NCI-H345 treated with DMSO at 0.1 percent for 48 hours (cell line): Measurements from ENCODE around the gene DPP10.

Experiments used
- DNase-seq: peaks from one replicate; lab custom pipeline; 2025; ENCODE audit not compliant: unreplicated experiment; lab: John Stamatoyannopoulos, UW

The DPP10 gene

DNA sequence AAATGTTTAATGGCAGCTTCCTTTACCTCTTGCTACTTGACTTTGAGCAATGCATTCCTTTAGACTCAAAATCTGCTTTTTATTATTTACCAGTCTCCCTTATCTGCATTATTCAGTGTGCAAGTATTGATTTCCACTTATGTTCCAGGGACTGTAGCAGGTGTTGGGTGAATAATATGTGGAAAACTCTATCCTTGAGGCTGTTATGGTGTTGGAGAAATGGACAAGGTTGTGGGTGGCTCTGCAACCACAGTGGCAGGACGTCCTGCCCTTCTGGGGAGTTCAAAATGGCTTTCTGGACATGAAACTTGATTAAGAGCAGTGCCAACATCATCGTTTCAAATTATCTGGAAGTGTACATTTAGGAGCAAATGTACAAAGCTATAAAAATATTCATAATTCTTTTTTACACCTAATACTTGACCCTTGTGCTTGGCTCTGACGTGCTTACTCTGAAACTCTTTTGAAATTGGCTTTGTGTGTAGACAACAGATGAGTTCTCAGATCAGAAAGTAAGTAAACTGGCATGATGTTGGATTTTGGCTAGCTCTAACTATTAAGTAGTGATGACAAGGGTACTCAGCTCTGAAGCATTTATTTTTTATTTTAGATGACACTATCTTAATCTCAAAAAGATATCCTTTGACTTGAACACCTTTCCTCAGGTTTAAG lies 766.2 kb downstream of the DPP10 start:
- DNase-seq: no peak

DNA sequence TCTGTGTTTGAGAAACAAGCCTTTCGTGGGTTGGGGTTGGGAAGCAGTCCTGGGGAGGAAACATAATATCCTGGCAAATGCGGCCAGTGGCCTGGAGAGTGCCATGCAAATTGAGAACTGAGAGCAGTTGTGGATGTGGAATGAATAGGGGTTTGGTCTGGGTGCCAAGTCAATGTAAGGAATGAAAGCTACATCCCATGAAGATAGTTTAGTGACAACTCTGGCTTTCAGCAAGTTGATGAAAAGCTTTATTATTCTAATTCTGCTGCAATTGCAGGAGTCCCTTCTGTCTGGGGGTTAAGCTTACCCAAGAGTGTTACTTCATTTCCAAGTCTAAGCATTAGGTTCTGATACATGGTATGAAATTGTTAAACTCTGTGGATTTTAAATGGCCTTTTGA lies 771.6 kb downstream of the DPP10 start:
- no peak for DNase-seq

DNA sequence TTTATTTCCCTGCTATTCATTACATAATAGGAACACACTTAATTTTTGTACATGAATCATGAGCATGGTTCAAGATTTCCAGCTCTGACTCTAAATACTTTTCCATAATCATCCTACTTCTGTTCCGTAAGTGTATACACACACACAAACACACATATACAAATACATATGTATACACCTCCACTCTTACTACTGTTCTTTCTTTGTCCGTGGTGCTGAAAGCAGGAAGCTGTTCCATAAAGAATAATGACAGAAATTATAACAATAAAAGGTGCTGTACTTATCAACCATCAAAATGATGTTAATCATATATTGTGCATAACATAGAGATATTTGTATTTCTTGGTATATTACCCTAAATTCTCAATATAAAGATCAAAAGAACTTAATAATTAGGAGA lies 776.9 kb downstream of the DPP10 start:
- DNase-seq: no peak

DNA sequence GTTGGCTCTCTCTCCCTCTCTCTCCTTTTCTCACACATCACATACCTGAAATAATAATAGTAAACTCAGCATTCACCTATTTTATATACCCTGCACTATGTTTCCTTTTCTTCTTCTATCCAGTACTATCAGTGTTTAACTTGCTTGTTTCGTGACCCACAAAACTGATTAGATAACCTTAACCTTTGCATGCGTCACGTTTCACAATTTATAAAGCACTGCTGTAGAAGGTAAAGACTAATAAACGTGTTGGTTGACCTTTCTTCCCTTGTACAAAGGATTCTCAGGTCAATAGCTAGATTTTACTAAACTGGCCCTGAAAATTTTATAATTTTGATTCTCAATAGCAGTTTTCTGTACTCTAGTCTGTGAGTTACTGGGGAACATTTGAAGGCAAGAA lies 791.7 kb downstream of the DPP10 start:
- no peak for DNase-seq

DNA sequence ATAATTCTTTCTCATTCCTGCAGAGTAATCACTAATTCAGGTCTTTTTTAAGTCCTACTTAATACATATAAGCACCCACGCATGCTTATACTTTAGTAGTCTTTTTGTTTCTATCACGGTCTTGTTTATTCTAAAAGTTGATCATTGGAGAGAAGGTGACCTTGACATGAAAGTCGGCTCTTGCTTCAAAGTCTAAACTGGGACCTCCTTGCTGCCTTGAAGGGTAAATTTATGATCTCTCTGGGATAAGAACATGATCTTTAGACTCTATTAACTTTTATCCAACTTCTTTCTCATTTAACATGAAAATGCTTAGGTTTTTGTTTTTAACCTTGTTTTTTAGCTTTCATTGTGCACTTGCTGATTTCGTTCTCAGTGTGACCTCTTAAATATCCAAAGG lies 792.3 kb downstream of the DPP10 start:
- DNase-seq: no peak

DNA sequence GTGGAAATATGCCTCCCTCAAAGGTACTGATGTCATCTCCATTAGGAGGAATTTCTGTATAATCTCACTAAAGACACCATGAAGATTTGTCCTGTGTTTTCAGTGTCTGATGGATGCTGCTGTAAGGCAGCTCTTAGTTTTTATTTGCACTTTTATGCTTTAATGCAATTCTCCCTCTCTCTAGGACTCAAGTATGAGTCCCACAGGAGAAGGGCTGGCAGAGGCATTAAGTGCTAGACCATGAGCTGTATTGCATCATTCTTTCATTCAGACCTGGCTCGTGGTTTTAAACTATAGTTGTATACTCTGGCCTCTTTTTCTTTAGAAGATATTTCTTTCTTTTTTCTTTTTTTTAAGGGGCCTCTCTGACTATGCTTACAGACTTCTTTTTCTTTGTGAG lies 805.6 kb downstream of the DPP10 start:
- DNase-seq: no peak

DNA sequence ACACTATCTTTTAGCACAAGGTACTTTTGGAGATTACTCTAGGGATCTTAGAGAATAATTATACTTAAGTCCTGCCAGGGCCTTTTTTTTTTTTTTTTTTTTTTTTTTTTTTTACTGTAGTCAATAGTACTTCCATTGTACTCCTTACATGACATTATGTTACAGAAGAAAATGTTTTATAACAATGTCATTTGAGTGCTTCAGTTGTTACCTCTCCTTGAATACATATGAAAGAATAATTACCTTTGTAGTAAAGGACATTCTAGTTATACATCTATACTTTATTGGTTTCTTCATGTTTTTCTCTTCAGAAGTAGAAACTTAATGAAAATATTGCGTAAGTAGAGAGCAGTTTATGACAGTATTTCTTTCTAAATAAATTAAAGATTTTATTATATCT lies 834.9 kb downstream of the DPP10 start:
- no peak for DNase-seq

DNA sequence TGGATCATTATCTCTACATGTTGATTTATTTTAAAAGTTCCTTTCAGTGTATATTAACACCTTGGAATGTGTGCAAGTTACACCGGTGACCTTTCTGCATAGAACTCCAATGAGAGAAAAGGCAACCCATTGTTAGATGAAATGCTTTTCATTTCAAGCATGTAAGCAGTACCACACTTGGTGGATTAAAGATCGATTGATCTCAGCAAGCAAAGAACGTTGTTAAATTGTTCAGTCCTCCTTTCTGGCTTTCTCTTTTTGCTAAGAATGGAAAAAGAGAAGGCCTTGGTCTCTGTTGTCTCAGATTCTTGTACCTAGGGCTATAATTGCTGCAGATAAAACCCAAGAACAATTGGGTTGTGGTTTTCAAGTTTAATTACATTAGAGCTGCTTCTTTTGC lies 843.0 kb downstream of the DPP10 start:
- DNase-seq: no peak

DNA sequence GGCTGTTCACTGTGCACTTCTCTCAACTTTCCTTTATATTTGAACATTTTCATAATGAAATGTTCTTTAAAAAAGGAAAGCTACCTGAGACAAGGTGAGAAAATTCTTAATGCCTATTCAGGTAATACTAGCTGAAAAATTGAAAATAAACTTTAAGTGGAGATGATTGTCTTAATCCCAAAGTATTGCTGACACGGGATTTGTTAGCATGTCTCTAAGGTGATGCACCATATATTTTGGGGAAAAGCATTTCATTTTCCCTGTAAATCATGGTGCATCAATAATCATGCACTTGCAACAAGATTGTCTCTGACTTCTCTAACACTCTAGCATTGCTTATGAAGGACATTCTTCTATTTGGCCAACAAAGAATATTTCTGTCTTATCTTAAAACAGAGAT lies 848.0 kb downstream of the DPP10 start:
- no peak for DNase-seq

DNA sequence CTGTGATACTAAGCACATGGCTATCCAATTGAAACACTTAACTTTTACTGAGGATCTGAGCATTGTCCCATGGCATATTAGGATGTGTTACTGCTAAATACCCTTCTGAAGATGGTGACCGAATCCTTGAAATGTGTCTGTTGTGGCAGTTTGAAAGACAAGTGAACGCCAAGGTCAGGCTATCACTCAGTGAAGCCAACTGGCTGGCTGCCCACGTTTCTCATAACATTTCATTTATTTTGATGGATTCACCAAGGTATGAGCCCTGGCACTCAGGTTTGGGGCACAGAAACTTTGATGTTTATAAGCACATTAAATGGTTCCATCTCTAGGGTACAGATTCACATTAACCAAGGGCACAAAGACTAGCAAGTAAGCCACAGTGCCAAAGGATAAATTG lies 850.3 kb downstream of the DPP10 start:
- DNase-seq: no peak

DNA sequence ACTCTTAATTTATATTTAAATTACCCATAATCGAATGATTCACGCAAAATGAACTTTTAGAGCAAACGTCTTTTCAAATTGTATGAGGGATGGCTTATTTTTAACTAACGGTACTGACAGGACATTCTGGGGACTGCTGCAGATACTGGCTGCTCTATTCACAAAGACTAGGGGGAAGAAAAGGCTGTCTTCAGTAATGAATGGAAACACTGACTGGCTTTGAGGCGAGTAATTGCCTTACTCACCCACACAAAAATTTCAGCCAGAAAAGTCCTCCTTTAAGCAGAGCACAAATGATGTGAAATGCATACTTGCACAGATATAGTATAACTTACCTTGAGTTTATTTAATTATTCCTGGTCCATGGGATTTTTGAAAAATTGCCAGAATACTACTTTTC lies 852.6 kb downstream of the DPP10 start:
- no peak for DNase-seq

DNA sequence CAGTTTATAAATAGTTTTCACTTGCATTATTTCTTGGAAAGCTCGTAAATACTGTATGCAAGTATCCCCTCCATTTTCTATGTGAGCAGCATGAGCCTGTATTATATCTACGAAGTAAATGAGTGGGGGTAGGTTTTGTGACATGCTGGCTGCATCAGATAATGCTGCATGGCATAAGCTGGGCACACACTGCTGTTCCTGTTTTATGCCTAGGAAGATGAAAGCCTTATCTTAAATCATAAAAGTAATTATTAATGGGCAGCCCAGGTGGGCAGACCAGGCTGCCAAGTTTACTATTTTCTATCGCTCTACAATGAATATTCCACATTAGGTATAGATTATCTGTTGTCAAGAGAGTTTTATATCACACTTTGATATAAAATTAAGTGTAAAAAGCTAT lies 854.6 kb downstream of the DPP10 start:
- no peak for DNase-seq

DNA sequence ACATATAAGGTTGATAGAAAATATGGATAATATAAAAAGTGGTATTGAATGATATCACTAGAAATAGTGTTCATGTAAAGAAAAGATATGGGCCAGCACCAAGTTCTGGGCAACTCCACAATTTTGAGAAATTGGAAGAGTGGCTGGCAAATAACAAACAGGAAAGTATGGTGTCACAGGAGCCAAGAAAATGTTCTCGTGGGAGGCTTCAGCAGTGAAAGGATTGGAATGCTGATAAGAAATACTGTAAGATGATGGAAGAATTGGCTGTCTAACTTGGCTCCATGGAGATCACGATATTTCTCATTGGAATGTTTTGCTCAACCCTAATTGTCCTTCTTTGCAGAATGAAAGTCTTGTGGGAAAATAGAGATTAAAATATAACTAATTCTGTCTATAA lies 856.8 kb downstream of the DPP10 start:
- no peak for DNase-seq

DNA sequence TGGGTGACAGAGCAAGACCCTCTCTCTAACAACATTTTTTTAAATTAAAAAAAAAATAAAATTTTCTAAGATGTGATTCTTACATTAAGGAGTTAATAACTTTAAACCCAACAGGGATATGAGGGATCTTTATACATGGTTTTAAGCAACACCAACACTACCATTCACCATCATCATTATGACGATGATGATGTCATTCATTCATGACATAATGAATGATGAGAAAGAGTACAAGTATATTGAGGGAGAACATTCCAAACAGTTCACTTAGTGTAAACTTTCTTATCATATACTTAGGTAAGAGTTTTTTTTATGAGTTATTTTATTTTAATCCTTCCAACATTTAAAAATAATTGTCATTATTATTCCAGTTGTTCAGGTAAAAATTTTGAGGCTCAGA lies 863.3 kb downstream of the DPP10 start:
- DNase-seq: no peak

DNA sequence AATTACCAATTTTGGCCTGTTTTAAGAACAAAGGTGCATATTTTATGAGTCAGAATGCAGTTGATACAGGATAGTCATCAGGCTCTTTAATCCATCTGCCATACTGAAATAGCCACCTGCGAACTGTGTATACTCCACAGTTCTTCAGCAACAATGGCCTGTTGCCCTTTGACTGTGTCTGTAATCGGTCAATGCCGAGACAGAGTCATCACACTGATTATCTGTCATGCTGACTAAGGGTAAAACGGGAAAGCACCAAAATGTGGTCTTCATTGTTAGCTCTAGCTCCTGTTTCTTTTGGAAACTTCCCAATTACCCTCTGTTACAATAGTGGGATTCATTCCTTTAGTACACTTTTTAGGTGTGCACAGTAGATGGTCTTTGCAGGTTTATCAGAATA lies 871.7 kb downstream of the DPP10 start:
- no peak for DNase-seq

DNA sequence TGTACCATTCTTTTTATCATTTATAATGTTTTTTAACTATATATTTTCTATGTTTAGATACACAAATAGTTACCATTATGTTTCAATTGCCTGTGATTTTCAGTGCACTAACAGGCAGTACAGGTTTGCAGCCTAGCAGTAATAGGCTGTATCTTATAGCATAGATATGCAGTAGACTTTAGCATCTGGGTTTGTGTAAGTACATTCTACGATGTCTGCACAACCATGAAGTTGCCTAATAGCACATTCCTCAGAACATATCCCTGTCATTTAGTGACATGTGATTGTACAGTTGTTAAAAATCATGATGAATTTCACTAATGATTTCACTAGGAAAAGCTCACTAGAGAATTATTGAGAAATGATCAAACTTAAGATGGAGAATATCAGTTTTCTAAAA lies 884.6 kb downstream of the DPP10 start:
- no peak for DNase-seq

DNA sequence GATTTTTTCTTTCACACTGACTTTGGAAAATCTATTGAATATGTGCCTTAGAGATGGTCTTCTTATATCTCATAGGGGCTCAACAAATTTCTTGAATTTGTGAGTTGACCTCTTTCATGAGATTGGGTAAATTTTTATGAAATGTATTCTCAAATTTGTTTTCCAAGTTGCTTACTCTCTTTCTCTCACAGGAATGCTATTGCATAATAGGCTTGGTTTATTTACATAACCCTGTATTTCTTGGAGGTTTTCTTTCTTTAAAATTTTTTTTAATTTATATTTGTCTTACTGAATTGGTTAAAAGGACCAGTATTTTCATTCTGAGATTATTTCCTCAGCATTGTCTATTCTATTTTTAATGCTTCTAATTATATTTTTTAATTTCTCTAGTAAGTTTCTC lies 917.1 kb downstream of the DPP10 start:
- no peak for DNase-seq

DNA sequence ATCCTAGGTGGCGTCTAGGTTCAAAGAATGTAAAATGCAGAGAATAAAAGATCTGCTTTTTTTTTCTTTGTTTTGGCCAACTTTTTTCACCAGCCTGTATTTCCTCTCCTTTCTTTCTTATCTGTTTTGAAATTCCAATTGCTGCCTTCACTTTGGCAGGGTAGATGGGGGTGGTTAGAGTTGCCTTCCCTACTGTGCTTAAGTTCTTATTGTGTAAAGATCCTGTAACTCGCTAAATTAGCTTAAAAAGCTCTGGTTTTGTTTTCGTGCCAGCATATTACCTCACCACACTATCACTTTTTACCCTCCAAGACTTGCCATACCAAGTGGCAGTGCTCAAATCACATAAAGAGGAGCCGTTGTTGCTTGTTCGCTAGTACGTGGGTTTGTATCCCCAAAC lies 921.7 kb downstream of the DPP10 start:
- DNase-seq: no peak

DNA sequence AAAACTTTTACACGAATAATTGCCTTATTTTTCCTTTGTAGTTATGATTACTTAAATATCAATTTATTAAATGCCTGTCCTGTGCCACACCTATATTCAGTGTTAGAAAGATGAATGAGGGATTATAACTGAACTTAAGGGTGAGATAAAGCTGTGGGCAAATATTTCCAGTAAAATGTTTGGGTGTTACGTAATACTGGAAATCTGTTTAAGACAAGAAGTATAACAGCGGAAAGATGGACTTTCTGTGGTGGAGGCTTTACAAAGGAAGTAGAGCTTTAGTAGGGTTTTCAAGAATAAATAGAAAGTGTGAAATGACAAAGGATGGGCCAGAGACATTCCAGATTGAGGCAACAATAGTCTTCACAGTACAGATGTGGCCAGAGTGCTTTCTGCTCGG lies 927.0 kb downstream of the DPP10 start:
- no peak for DNase-seq

DNA sequence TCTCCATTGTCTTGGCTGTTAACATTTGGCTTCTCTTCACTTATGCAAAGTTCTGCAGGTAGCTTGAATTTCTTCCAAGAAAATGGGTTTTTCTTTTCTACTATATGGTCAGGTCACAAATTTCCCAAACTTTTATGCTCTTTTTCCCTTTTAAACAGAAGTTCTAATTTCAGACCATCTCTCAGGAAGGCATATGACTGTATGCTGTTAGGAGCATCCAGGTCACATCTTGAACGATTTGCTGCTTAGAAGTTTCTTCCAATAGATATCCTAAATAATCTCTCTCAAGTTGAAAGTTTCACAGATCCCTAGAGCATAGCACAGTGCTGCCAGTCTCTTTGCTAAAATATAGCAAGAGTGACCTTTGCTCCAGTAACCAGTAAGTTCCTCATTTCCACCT lies 932.5 kb downstream of the DPP10 start:
- no peak for DNase-seq

DNA sequence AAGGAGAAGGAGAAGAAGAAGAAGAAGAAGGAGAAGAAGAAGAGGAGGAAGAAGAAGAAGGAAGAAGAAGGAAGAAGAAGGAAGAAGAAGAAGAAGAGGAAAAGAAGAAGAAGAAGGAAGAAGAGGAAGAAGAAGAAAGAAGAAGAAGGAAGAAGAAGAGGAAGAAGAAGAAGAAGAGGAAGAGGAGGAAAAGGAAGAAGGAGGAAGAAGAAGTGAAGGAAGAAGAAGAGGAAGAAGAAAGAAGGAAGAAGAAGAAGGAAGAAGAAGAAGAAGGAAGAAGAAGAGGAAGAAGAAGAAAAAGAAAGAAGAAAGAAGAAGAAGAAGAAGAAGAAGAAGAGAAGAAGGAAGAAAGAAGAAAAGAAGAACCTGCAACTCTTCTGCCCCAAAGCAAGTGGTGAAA lies 942.0 kb downstream of the DPP10 start:
- no peak for DNase-seq

DNA sequence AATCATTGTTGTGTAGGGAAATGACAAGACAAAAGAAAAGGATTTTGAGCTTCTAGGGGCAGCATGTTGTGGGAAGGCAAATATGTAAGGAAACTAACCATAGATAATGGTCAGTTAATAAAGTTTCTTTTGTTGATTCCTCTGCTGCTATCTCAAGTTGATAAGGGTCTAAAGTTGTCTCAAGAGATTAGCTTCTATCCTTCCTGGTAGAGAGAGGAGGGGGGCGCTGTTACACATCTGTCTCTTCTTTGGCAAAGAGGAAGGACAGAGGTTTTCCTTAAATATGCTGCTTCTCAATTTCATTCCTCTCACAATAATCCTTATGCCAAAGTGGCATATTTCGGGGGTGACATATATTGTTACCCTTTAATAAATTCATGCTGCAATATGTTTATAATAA lies 944.0 kb downstream of the DPP10 start:
- no peak for DNase-seq

DNA sequence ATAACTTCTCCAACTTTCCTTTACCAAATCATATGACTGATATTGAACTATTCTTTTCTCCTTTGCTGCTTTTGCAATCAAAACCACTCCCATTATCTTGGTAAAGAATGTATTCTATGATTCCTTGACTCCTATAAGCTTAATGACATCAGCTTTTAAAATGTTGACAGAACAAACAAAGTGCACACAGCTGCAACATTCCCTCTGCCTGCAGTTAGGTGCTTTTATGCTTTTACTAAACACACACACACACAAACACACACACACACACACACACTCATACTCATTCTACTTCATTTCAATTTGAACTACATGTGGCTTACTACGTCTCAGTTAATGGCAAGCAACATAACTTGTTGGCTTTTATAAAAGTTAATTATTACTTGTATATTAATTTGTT lies 946.6 kb downstream of the DPP10 start:
- DNase-seq: no peak
